H9 (cell line): ENCODE results near the gene KRT71. TPM values are rescaled to one million over a fixed set of nuclear protein-coding genes. Genes with fewer than 3 reads are reported as not detected.

ENCODE experiments used
- DNase-seq: peaks from one replicate; pipeline ENCODE4 v3.0.0-alpha.2; 2017
- H2AFZ ChIP-seq: one replicate; pipeline ENCODE4 v1.6.1; 2013; ENCODE audit warnings: mild to moderate bottlenecking, low read length, control low read depth, moderate library complexity
- H2AK5ac ChIP-seq: 2 replicates; pipeline ENCODE4 v1.6.1; 2013; ENCODE audit warnings: low read length, control low read depth, mixed read lengths; ENCODE audit not compliant: insufficient read length
- H2BK120ac ChIP-seq: one replicate; pipeline ENCODE4 v1.6.1; 2013; ENCODE audit warnings: low read depth, mild to moderate bottlenecking, low read length, control low read depth, inconsistent platforms; ENCODE audit not compliant: poor library complexity, severe bottlenecking
- H2BK12ac ChIP-seq: 2 replicates; pipeline ENCODE4 v1.6.1; 2013; ENCODE audit warnings: low read length, control low read depth, mixed read lengths, low read depth; ENCODE audit not compliant: insufficient read length
- H2BK15ac ChIP-seq: 2 replicates; pipeline ENCODE4 v1.6.1; 2013; ENCODE audit warnings: low read depth, low read length, control low read depth
- H2BK20ac ChIP-seq: one replicate; pipeline ENCODE4 v1.6.1; 2013; ENCODE audit warnings: low read depth, mild to moderate bottlenecking, low read length, control low read depth, inconsistent platforms; ENCODE audit not compliant: poor library complexity, severe bottlenecking
- H2BK5ac ChIP-seq: 2 replicates; pipeline ENCODE4 v1.6.1; 2013; ENCODE audit warnings: low read length, control low read depth, mixed read lengths; ENCODE audit not compliant: insufficient read length
- H3K14ac ChIP-seq: 2 replicates; pipeline ENCODE4 v1.6.1; 2013; ENCODE audit warnings: low read length, control low read depth; ENCODE audit not compliant: insufficient read depth
- H3K18ac ChIP-seq: 2 replicates; pipeline ENCODE4 v1.6.1; 2013; ENCODE audit warnings: low read depth, mild to moderate bottlenecking, mixed read lengths, low read length, control low read depth; ENCODE audit not compliant: insufficient read length
- H3K23ac ChIP-seq: 2 replicates; pipeline ENCODE4 v1.6.1; 2013; ENCODE audit warnings: low read length, control low read depth, mixed read lengths, low read depth; ENCODE audit not compliant: insufficient read length
- H3K23me2 ChIP-seq: 2 replicates; pipeline ENCODE4 v1.6.1; 2013; ENCODE audit warnings: low read depth, mild to moderate bottlenecking, mixed read lengths, low read length, control low read depth; ENCODE audit not compliant: insufficient read length, poor library complexity, severe bottlenecking
- H3K27ac ChIP-seq: 2 replicates; pipeline ENCODE4 v1.5.1; 2013; ENCODE audit warnings: low read length, control low read depth, mixed read lengths, low read depth; ENCODE audit not compliant: insufficient read length
- H3K27me3 ChIP-seq: 2 replicates; pipeline ENCODE4 v1.6.1; 2013; ENCODE audit warnings: low read length, control low read depth, inconsistent platforms; ENCODE audit not compliant: insufficient read depth
- H3K4ac ChIP-seq: 2 replicates; pipeline ENCODE4 v1.6.1; 2013; ENCODE audit warnings: low read depth, mild to moderate bottlenecking, control low read depth, inconsistent platforms, low read length, moderate library complexity
- H3K4me1 ChIP-seq: 2 replicates; pipeline ENCODE4 v1.6.1; 2013; ENCODE audit warnings: low read length, control low read depth, inconsistent platforms; ENCODE audit not compliant: insufficient read depth
- H3K4me2 ChIP-seq: 2 replicates; pipeline ENCODE4 v1.6.1; 2013; ENCODE audit warnings: low read length, control low read depth, mixed read lengths; ENCODE audit not compliant: insufficient read length, insufficient read depth
- H3K56ac ChIP-seq: 2 replicates; pipeline ENCODE4 v1.6.1; 2013; ENCODE audit warnings: low read depth, mild to moderate bottlenecking, mixed read lengths, low read length, control low read depth; ENCODE audit not compliant: insufficient read length
- H3K79me1 ChIP-seq: 2 replicates; pipeline ENCODE4 v1.6.1; 2013; ENCODE audit warnings: low read depth, mild to moderate bottlenecking, moderate library complexity, low read length, control low read depth, inconsistent platforms; ENCODE audit not compliant: insufficient read depth, poor library complexity, severe bottlenecking
- H3K79me2 ChIP-seq: 2 replicates; pipeline ENCODE4 v1.6.1; 2013; ENCODE audit warnings: low read length, control low read depth, inconsistent platforms; ENCODE audit not compliant: insufficient read depth
- H3K9ac ChIP-seq: 2 replicates; pipeline ENCODE4 v1.6.1; 2013; ENCODE audit warnings: low read length, control low read depth, mixed read lengths; ENCODE audit not compliant: insufficient read length; ENCODE audit errors: extremely low read depth
- H3K9me3 ChIP-seq: one replicate; pipeline ENCODE4 v1.6.1; 2013; ENCODE audit warnings: low read depth, low read length, inconsistent platforms; ENCODE audit not compliant: control insufficient read depth
- H3T11ph ChIP-seq: one replicate; pipeline ENCODE4 v1.6.1; 2013; ENCODE audit warnings: mild to moderate bottlenecking, low read length, control low read depth, inconsistent platforms
- H4K20me1 ChIP-seq: one replicate; pipeline ENCODE4 v1.6.1; 2013; ENCODE audit not compliant: control insufficient read depth, insufficient read length, insufficient read depth
- H4K5ac ChIP-seq: 2 replicates; pipeline ENCODE4 v1.6.1; 2013; ENCODE audit warnings: low read depth, mild to moderate bottlenecking, mixed read lengths, low read length, control low read depth; ENCODE audit not compliant: insufficient read length
- H4K8ac ChIP-seq: replicated peaks from 2 replicates; pipeline ENCODE4 v1.6.1; 2013; ENCODE audit warnings: low read length, control low read depth, mixed read lengths, low read depth; ENCODE audit not compliant: insufficient read length
- H4K91ac ChIP-seq: 2 replicates; pipeline ENCODE4 v1.6.1; 2013; ENCODE audit warnings: low read depth, mild to moderate bottlenecking, moderate library complexity, mixed read lengths, low read length, control low read depth; ENCODE audit not compliant: insufficient read length
- H3K27ac Mint-ChIP-seq, 3 experiments: 2 replicates in 2 of 3; 3 replicates in 1 of 3; pipeline ENCODE4 v1.8.0; 2020 to 2021; ENCODE audit warnings: mixed read lengths in 3 of 3, mild to moderate bottlenecking in 1 of 3, moderate library complexity in 1 of 3
- H3K27me3 Mint-ChIP-seq: 2 replicates; pipeline ENCODE4 v1.8.0; 2021; ENCODE audit warnings: low read depth, mild to moderate bottlenecking, moderate library complexity, mixed read lengths
- H3K36me3 Mint-ChIP-seq, 3 experiments: 2 replicates in 2 of 3; 3 replicates in 1 of 3; pipeline ENCODE4 v1.8.0; 2020 to 2021; ENCODE audit warnings: low read depth in 3 of 3, mixed read lengths in 3 of 3; ENCODE audit not compliant: insufficient read depth in 1 of 3
- H3K4me1 Mint-ChIP-seq, 2 experiments: 2 replicates each; pipeline ENCODE4 v1.8.0; 2020; ENCODE audit warnings: mixed read lengths in 2 of 2
- H3K4me3 Mint-ChIP-seq, 2 experiments: 2 replicates in 1 of 2; 3 replicates in 1 of 2; pipeline ENCODE4 v1.8.0; 2020 to 2021; ENCODE audit warnings: mild to moderate bottlenecking in 2 of 2, mixed read lengths in 2 of 2, moderate library complexity in 1 of 2
- H3K9me3 Mint-ChIP-seq, 2 experiments: 2 replicates in 1 of 2; 3 replicates in 1 of 2; pipeline ENCODE4 v1.8.0; 2020; ENCODE audit warnings: mild to moderate bottlenecking in 2 of 2, mixed read lengths in 2 of 2, moderate library complexity in 1 of 2
- CTCF ChIP-seq: fragments of 200-600 bp; sonication (generic); conservative IDR thresholded peaks from 3 replicates; pipeline ENCODE4 v1.8.0; 2021; ENCODE audit warnings: antibody characterized with exemption, mild to moderate bottlenecking
- WGBS: extraction: QIAGEN DNeasy Blood & Tissue Kit; methylation state at CpG from one replicate; pipeline ENCODE4 v1.1.7; 2013; ENCODE audit warnings: missing lambda C conversion rate, low lambda C conversion rate, mixed read lengths; ENCODE audit not compliant: insufficient read length; ENCODE audit errors: extremely low coverage; 5-methylcytosine and 5-hydroxymethylcytosine counted together
- total RNA-seq: library from RNA; stranded (reverse); gene quantifications from 2 replicates; pipeline ENCODE4 v1.2.1, GENCODE V29; 2021

The KRT71 gene
- total RNA-seq, 1 experiment from 2014 or later = not detected

- H3K4me2 ChIP-seq = no peak overlapping the region
- H3K79me1 ChIP-seq = no peaks in the 10 kb centered on the region
- no peak overlapping the region for H2BK20ac ChIP-seq
- DNase-seq = peak; percentile 47
- H3K23me2 ChIP-seq = no peaks in the 10 kb centered on the region
- no peak overlapping the region for H4K8ac ChIP-seq
- H3K9me3 Mint-ChIP-seq = no peaks in the 10 kb centered on the region
- H3K56ac ChIP-seq = no peak overlapping the region
- H2BK120ac ChIP-seq = no peak overlapping the region
- no peak overlapping the region for H3K14ac ChIP-seq
- no peaks in the 10 kb centered on the region; a peak in 1 of 7 replicates for H3K36me3 Mint-ChIP-seq
- no peak overlapping the region for H2BK15ac ChIP-seq
- no peak overlapping the region for H2BK5ac ChIP-seq
- no peak overlapping the region for H4K91ac ChIP-seq
- H3K18ac ChIP-seq = no peak overlapping the region
- no peak overlapping the region for H3T11ph ChIP-seq
- peaks cover 9% of the 10 kb centered on the region for H3K27me3 Mint-ChIP-seq
- no peak overlapping the region for H3K4me3 Mint-ChIP-seq
- no CpG with 5 or more reads among the region's 2 CpGs for WGBS
- H4K20me1 ChIP-seq = no peaks in the 10 kb centered on the region
- peaks cover 10 to 12% of the 10 kb centered on the region in 2 experiments for H3K4me1 Mint-ChIP-seq
- H3K27ac ChIP-seq = no peak overlapping the region
- no peaks in the 10 kb centered on the region for H3K27me3 ChIP-seq
- no peak overlapping the region for H3K27ac Mint-ChIP-seq
- no peak overlapping the region for H3K4ac ChIP-seq
- H2AK5ac ChIP-seq = no peak overlapping the region
- no peak overlapping the region for H2AFZ ChIP-seq
- H2BK12ac ChIP-seq = no peak overlapping the region
- H3K9ac ChIP-seq = no peak overlapping the region
- TF ChIP-seq CTCF = no peak
- H4K5ac ChIP-seq = no peak overlapping the region
- no peaks in the 10 kb centered on the region for H3K9me3 ChIP-seq
- no peaks in the 10 kb centered on the region for H3K4me1 ChIP-seq
- no peak overlapping the region for H3K23ac ChIP-seq
- H3K79me2 ChIP-seq = no peaks in the 10 kb centered on the region
Observed at GRCh38 chr12:52582486-52582885, 29.5 kb upstream of the KRT71 start.
